ENCODE results near the gene HP1BP3. TPM values are rescaled to one million over a fixed set of nuclear protein-coding genes. Genes with fewer than 3 reads are reported as not detected.

The HP1BP3 gene
- total RNA-seq, 4 donors from 2014 or later, result 138 to 202 (median 148) TPM

DNA sequence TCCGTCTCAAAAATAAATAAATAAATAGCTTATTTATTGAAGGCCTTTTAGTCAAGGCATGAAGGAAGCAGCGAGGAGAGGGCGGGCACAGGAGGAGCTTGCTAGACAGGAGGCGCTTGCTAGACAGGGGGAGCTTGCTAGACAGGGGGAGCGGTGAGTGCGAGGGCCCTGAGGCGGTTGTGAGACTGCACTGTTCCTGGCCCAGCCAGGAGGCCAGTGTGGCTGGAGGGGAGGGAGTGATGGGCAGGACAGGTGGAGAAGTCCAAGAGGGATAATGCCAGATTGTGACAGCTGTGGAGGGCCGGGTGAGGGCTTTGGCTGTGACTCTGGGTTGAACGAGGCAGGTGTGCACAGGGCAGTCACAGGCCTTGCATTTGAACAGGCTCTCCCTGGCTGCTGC lies 87.5 kb downstream of the HP1BP3 start:
- no peak for ATAC-seq (ENCODE audit: low FRiP score)
- TF ChIP-seq, protein P1, sequence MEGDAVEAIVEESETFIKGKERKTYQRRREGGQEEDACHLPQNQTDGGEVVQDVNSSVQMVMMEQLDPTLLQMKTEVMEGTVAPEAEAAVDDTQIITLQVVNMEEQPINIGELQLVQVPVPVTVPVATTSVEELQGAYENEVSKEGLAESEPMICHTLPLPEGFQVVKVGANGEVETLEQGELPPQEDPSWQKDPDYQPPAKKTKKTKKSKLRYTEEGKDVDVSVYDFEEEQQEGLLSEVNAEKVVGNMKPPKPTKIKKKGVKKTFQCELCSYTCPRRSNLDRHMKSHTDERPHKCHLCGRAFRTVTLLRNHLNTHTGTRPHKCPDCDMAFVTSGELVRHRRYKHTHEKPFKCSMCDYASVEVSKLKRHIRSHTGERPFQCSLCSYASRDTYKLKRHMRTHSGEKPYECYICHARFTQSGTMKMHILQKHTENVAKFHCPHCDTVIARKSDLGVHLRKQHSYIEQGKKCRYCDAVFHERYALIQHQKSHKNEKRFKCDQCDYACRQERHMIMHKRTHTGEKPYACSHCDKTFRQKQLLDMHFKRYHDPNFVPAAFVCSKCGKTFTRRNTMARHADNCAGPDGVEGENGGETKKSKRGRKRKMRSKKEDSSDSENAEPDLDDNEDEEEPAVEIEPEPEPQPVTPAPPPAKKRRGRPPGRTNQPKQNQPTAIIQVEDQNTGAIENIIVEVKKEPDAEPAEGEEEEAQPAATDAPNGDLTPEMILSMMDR (IDR thresholded peaks at IDR 0.05), result no peak
- no peak for DNase-seq (ENCODE audit: low spot score)

DNA sequence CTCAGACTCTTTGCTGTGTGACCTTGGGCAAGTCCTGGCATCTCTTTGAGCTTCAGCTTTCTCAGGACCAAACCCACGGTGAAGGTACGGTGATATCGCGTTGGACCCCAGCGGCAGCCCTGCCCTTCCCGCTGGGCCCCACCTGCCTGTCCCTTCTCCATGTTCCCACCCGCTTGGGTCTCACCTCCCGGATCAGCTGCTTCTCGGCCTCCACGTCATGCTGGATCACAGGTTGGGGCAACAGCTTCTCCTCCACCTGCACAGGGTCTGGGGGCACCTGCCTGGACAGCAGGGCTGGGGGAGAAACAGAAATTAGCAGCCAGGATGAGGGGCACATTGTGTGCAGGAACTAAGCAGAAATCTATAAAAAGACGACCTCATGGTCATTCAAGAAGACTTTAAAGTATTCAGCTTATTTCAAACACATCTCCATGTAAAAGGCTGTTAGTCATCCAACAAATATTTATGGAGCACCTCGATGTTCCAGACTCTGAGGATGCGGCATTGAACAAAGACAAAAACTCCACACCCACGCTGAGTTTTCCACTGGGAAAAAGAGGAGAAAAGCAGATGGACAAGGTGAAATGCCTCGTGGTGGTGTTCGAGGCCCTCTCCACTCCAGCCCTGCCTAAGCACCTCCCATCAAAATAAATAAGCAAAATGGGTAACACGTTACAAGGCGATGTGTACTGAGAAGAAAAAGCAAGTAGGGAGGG lies 88.8 kb downstream of the HP1BP3 start:
- DNase-seq (ENCODE audit: low spot score), result no peak
- ATAC-seq (ENCODE audit: low FRiP score), result no peak

DNA sequence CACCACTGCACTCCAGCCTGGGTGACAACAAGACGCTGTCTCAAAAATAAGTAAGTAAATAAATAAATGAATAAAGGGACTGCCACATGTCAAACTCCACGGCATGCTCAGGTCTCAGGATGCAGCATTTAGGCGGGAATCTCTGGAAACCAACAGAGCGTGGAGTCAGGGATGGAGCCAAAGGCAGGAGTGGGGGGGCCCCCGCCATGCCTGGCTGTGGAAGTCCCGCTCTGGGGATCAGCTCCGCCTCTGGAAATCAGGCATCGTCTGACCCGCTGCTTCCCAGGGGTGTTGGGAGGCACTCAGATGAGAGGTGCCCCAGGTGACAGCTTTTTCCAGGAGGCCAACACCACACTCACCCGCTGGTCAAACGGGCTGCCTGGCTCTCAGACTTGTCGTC lies 89.5 kb downstream of the HP1BP3 start:
- no peak for ATAC-seq (ENCODE audit: low FRiP score)
- DNase-seq (ENCODE audit: low spot score), result no peak
- TF ChIP-seq, protein P1 (IDR thresholded peaks at IDR 0.05), result no peak

More for the DNA sequence above, 88.8 kb downstream of the HP1BP3 start:
- TF ChIP-seq, protein P1 (IDR thresholded peaks at IDR 0.05), result no peak

DNA sequence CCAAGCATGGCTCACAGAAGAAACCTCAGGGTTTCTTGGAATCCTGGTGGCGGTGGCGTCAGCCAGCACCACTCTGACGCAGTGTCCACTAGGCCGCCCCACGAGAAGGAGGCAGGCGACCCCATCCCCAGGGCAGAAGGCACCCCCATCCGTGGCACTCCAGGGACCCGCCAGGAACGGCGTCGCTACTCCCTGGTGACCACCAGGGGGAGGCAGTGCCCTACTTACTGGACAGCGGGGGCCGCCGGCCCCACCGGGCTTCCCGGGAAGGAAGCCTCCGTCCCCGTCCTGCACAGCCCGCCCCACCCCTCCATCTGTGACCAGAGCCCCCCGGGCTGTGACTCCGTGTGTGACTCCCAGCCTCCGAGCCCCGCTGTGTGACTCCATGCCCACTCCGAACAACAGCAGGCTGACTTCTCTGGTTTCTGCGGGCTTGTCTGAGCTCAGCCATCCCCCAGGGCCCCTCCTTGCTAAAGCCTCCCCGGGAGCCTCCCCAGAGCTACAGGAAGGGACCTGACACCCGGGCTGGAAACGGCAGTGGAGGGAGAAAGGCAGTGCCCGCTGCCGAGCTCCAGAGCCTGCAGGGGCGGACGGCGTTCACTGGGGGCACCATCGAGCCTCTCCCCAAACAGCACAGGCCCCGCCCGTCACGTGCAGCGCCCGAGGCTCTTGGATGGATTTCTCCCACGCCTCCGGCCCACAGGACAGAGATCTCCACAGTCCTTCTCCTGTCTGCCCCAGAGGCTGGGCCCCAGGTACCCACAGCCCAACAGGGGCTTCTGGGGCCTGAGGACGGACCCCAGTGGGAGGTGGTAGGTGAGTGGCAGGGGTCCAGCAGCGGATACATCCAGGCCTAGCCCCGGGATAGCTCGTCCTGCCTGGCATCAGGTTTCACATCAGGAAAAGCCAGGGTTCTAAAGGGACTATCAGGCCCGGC lies 90.4 kb downstream of the HP1BP3 start:
- DNase-seq (ENCODE audit: low spot score) (peak; percentile 59), ATAC-seq (ENCODE audit: low FRiP score) (peak; percentile 89)
- TF ChIP-seq, protein P1 (IDR thresholded peaks at IDR 0.05), result peak in 1 of 3 donors; percentile 82

DNA sequence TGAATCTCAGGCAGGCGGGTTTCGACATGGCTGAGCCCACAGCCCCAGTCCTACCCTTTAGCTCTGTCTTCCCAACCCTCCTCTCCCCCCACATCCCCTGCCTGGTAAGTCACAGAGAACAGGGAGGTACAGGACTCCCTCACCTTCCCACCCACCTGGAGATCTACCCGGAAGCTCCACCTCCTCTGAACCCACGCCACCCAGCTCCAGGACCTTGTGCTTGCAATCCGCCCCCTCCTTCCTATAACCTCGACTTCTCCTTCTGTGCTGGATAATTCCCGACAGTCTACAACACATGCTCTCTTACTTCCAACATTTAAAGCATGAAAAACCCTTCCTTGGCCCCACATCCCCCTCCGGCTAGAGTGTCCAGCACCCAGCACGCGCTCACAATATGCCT lies 91.6 kb downstream of the HP1BP3 start:
- DNase-seq (ENCODE audit: low spot score) (no peak), ATAC-seq (ENCODE audit: low FRiP score) (no peak)
- TF ChIP-seq, protein P1 (IDR thresholded peaks at IDR 0.05), result no peak

DNA sequence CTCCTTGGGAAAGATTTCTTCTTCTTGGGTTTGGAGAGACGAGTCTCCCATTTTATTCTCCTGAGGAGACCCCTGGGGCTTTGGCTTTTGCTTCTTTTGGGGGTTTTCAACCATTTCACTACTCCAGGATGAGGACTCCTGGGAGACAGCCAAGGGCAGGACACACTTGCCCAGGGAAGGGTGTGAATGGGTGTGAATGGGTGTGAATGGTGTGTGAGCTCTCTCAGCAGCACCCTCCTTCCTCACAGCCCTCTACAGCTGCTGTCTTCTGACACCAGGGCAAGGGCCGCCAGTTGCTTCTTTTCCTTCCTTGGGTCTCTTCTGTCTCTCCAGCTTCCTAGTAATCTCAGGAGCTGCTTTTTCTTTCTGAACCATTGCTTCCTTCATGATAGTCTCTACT lies 93.5 kb downstream of the HP1BP3 start:
- ATAC-seq (ENCODE audit: low FRiP score), result no peak
- TF ChIP-seq, protein P1 (IDR thresholded peaks at IDR 0.05), result no peak
- no peak for DNase-seq (ENCODE audit: low spot score)

Other genes with a start within 250 kb of the HP1BP3 start
- gene FAM43B, start 234.7 kb downstream of the HP1BP3 start, total RNA-seq, result 1 to 10 TPM in 1 of 4 donors, under 1 TPM in 3; 0.31 to 2.2 (median 0.70) TPM
- gene CDA, start 198.2 kb downstream of the HP1BP3 start, total RNA-seq, result 10 to 100 TPM in 1 of 4 donors, 1 to 10 TPM in 3; 1.9 to 13.2 (median 2.8) TPM
- 100 to 1,000 TPM in 2 of 4 donors, 10 to 100 TPM in 2; 71.9 to 132 (median 111) TPM for gene PINK1, start 153.8 kb downstream of the HP1BP3 start, total RNA-seq
- gene DDOST, start 125.9 kb downstream of the HP1BP3 start, total RNA-seq, result 100 to 1,000 TPM; 119 to 155 (median 141) TPM
- 10 to 100 TPM in 1 of 4 donors, 1 to 10 TPM in 3; 2.6 to 14.8 (median 4.1) TPM for gene KIF17, start 69.3 kb downstream of the HP1BP3 start, total RNA-seq
- 1 to 10 TPM in 1 of 4 donors, under 1 TPM in 2, not detected in 1; 0.25 to 5.8 (median 0.84) TPM for gene SH2D5, start 54.6 kb downstream of the HP1BP3 start, total RNA-seq